Activated CD4-positive, alpha-beta T cell treated with anti-CD3 and anti-CD28 coated beads, Interleukin-2, amount 50 U/mL, for 4 hours (primary cell): ENCODE measurements around the gene C6orf141.

Experiments used
- DNase-seq, 2 experiments: peaks; one replicate each; pipeline ENCODE4 v3.0.0-alpha.2; 2020

The C6orf141 gene

GRCh38 chr6:49540614-49541013, 9.9 kb upstream of the C6orf141 start:
- DNase-seq: no peak

GRCh38 chr6:49541210-49541724, 9.2 kb upstream of the C6orf141 start:
- DNase-seq: no peak

- DNase-seq: no peak
Observed at GRCh38 chr6:49541936-49542335, 8.5 kb upstream of the C6orf141 start.

GRCh38 chr6:49543087-49543858, 7.2 kb upstream of the C6orf141 start:
- DNase-seq: no peak

- DNase-seq: no peak
Observed at GRCh38 chr6:49546331-49546730, 4.1 kb upstream of the C6orf141 start.

- no peak for DNase-seq
Observed at GRCh38 chr6:49548613-49549304, 1.7 kb upstream of the C6orf141 start.

GRCh38 chr6:49549691-49550491, 577 bp upstream of the C6orf141 start:
- DNase-seq: no peak

- DNase-seq: no peak
Observed at GRCh38 chr6:49551078-49551865, 804 bp downstream of the C6orf141 start.

- no peak for DNase-seq
Observed at GRCh38 chr6:49551866-49552129, 1.3 kb downstream of the C6orf141 start.

- no peak for DNase-seq
Observed at GRCh38 chr6:49552596-49552995, 2.1 kb downstream of the C6orf141 start.

GRCh38 chr6:49553384-49553783, 2.9 kb downstream of the C6orf141 start:
- no peak for DNase-seq

- DNase-seq: no peak
Observed at GRCh38 chr6:49555951-49556350, 5.5 kb downstream of the C6orf141 start.

GRCh38 chr6:49556429-49556837, 6.0 kb downstream of the C6orf141 start:
- DNase-seq: no peak

GRCh38 chr6:49557177-49557576, 6.7 kb downstream of the C6orf141 start:
- no peak for DNase-seq

GRCh38 chr6:49558238-49558637, 7.8 kb downstream of the C6orf141 start:
- no peak for DNase-seq

- no peak for DNase-seq
Observed at GRCh38 chr6:49563006-49563886, 12.8 kb downstream of the C6orf141 start.

- no peak for DNase-seq
Observed at GRCh38 chr6:49564552-49564951, 14.1 kb downstream of the C6orf141 start.

GRCh38 chr6:49565261-49565660, 14.8 kb downstream of the C6orf141 start:
- DNase-seq: no peak

GRCh38 chr6:49565855-49566254, 15.4 kb downstream of the C6orf141 start:
- DNase-seq: no peak

GRCh38 chr6:49570474-49571079, 20.1 kb downstream of the C6orf141 start:
- DNase-seq: no peak

- DNase-seq: no peak
Observed at GRCh38 chr6:49576618-49577017, 26.1 kb downstream of the C6orf141 start.
